ENCODE data around the gene RTL1.

The RTL1 gene

DNA sequence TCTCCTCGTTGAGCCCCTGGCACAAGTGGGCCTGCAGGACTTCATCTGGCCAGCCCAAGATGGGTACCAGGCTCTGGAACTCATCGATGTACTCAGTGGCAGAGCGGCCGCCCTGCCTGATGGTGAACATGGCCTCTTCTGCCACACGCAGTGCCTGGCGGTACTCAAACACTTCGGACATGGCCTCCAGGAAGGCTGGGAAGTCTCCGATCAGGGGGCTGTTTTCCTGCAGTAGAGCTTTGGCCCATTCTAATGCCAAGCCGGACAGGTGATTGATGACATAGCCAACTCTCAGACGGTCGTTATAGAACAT, 19.8 kb downstream of the RTL1 start:
- Histone ChIP-seq H3K4me1 (ENCODE audit: control insufficient read depth in 5 of 5, insufficient read depth in 5 of 5, low read length in 5 of 5) (no peaks in the 10 kb centered on the region), H3K27me3 (ENCODE audit: control insufficient read depth in 5 of 5, insufficient read depth in 4 of 5, low read length in 5 of 5) (peaks cover 0 to 11% (median 0%) of the 10 kb centered on the region in 5 donors), H3K27ac (ENCODE audit: low read depth, low read length) (no peak overlapping the region), H3K36me3 (ENCODE audit: control insufficient read depth in 5 of 5, insufficient read depth in 5 of 5, low read length in 5 of 5) (peaks cover 0 to 2% (median 2%) of the 10 kb centered on the region in 5 donors), H3K9ac (ENCODE audit: low read length in 5 of 5) (no peak overlapping the region), H3K4me3 (ENCODE audit: low read depth in 1 of 5, low read length in 5 of 5) (no peak overlapping the region), H3K9me3 (ENCODE audit: control insufficient read depth in 5 of 5, low read length in 5 of 5) (peaks cover 0 to 22% (median 6%) of the 10 kb centered on the region in 5 donors)

DNA sequence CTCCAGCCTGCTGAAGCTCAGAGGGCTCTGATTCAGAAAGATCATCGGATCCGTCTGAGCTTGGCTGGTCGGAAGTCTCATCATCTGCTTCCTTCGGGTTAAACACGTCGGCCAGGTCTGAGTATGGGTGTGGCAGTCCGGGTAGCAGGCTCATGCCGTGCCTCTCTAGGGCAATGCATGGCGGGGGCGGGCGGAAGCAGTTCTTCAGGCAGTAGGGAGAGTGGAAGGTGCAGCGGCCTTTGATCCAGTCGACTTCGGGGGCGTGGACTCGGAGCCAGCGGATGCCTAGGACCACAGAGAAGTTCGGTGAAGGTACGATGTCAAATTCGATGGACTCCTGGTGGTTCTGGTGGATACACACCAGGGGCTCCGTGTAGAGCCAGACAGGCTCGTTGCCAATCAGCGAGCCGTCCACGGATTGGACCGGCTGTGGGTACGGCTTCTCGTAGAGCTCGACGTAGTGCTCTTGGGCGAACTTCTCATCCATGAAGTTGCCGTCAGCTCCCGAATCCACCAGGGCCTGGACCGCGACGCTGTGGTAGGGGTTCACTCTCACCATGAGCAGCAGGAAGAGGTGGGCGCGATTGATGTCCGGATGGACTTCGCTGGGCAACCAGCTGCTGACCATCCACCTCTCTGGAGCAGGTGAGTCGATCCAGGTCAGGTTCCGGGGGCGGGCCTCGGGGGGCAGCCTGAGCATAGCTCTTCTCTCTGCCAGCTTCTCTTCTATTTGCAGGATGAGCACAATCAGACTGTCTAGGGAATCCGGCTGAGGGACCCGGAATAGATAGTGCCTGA, 20.3 kb downstream of the RTL1 start:
- H3K36me3 ChIP-seq (ENCODE audit: control insufficient read depth in 5 of 5, insufficient read depth in 5 of 5, low read length in 5 of 5): peaks cover 0 to 2% (median 2%) of the 10 kb centered on the region in 5 donors

GRCh38 chr14:100882026-100882967, 21.2 kb downstream of the RTL1 start:
- H3K27me3 ChIP-seq (ENCODE audit: control insufficient read depth in 5 of 5, insufficient read depth in 4 of 5, low read length in 5 of 5): peaks cover 0 to 15% (median 4%) of the 10 kb centered on the region in 5 donors
- H3K27ac ChIP-seq (ENCODE audit: low read depth, low read length): no peak overlapping the region
- H3K4me1 ChIP-seq (ENCODE audit: control insufficient read depth in 5 of 5, insufficient read depth in 5 of 5, low read length in 5 of 5): no peaks in the 10 kb centered on the region
- peaks cover 0 to 22% (median 6%) of the 10 kb centered on the region in 5 donors for H3K9me3 ChIP-seq (ENCODE audit: control insufficient read depth in 5 of 5, low read length in 5 of 5)
- peaks cover 0 to 2% (median 2%) of the 10 kb centered on the region in 5 donors for H3K36me3 ChIP-seq (ENCODE audit: control insufficient read depth in 5 of 5, insufficient read depth in 5 of 5, low read length in 5 of 5)
- H3K4me3 ChIP-seq (ENCODE audit: low read depth in 1 of 5, low read length in 5 of 5): no peak overlapping the region
- H3K9ac ChIP-seq (ENCODE audit: low read length in 5 of 5): no peak overlapping the region

More for the DNA sequence above, 20.3 kb downstream of the RTL1 start:
- H3K27me3 ChIP-seq (ENCODE audit: control insufficient read depth in 5 of 5, insufficient read depth in 4 of 5, low read length in 5 of 5): peaks cover 0 to 11% (median 3%) of the 10 kb centered on the region in 5 donors
- no peak overlapping the region for H3K9ac ChIP-seq (ENCODE audit: low read length in 5 of 5)
- no peak overlapping the region for H3K27ac ChIP-seq (ENCODE audit: low read depth, low read length)
- H3K4me3 ChIP-seq (ENCODE audit: low read depth in 1 of 5, low read length in 5 of 5): no peak overlapping the region
- no peaks in the 10 kb centered on the region for H3K4me1 ChIP-seq (ENCODE audit: control insufficient read depth in 5 of 5, insufficient read depth in 5 of 5, low read length in 5 of 5)
- H3K9me3 ChIP-seq (ENCODE audit: control insufficient read depth in 5 of 5, low read length in 5 of 5): peaks cover 0 to 22% (median 6%) of the 10 kb centered on the region in 5 donors

DNA sequence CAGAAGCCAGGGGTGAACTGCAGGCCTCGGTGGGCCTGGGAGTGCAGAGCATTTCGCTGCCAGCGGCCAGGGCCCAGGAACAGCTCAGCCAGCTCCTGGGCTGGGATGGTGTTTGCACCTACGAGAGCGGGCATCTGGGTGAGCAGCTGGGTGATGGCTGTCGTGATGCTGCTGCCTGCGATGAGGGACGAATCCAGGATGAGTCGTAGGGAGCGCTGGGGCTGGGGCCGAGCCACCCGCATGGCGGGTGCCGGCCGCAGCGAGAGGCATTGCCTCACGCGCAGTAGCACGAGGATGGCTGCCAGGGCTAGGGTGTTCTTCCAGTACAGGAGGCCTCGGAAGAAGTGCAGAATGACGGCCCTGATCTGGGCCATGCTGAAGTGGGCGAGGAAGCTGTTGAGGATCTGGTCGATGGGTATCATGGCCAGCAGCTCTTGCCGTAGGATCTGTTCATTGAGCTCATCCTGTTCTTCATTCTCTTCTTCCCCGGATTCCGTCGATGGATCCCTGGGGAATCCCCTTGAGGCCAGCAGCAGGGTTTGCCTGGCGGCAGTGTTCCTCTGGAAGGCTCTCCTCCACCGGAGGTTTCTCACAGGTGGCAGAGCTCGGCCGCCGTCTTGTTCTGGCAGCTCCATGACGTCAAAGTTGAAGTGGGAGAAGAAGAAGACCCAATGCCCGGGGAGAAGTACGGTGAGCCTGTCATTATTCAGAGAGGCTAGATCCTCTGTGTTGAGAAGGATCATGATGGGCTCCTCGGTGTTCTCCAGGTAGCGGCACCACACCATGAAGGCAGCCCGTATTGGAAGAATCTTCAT, 22.1 kb downstream of the RTL1 start:
- Histone ChIP-seq H3K4me1 (ENCODE audit: control insufficient read depth in 5 of 5, insufficient read depth in 5 of 5, low read length in 5 of 5) (no peaks in the 10 kb centered on the region), H3K9ac (ENCODE audit: low read length in 5 of 5) (no peak overlapping the region), H3K9me3 (ENCODE audit: control insufficient read depth in 5 of 5, low read length in 5 of 5) (peaks cover 0 to 22% (median 6%) of the 10 kb centered on the region in 5 donors), H3K27me3 (ENCODE audit: control insufficient read depth in 5 of 5, insufficient read depth in 4 of 5, low read length in 5 of 5) (peaks cover 0 to 15% (median 4%) of the 10 kb centered on the region in 5 donors), H3K27ac (ENCODE audit: low read depth, low read length) (no peak overlapping the region), H3K4me3 (ENCODE audit: low read depth in 1 of 5, low read length in 5 of 5) (no peak overlapping the region), H3K36me3 (ENCODE audit: control insufficient read depth in 5 of 5, insufficient read depth in 5 of 5, low read length in 5 of 5) (peaks cover 0 to 2% (median 2%) of the 10 kb centered on the region in 5 donors)

GRCh38 chr14:100880271-100881101, 23.0 kb downstream of the RTL1 start:
- Histone ChIP-seq H3K36me3 (ENCODE audit: control insufficient read depth in 5 of 5, insufficient read depth in 5 of 5, low read length in 5 of 5) (peaks cover 0 to 2% (median 2%) of the 10 kb centered on the region in 5 donors), H3K9ac (ENCODE audit: low read length in 5 of 5) (no peak overlapping the region), H3K4me3 (ENCODE audit: low read depth in 1 of 5, low read length in 5 of 5) (no peak overlapping the region), H3K27ac (ENCODE audit: low read depth, low read length) (no peak overlapping the region), H3K27me3 (ENCODE audit: control insufficient read depth in 5 of 5, insufficient read depth in 4 of 5, low read length in 5 of 5) (peaks cover 0 to 15% (median 7%) of the 10 kb centered on the region in 5 donors), H3K4me1 (ENCODE audit: control insufficient read depth in 5 of 5, insufficient read depth in 5 of 5, low read length in 5 of 5) (no peaks in the 10 kb centered on the region), H3K9me3 (ENCODE audit: control insufficient read depth in 5 of 5, low read length in 5 of 5) (peaks cover 0 to 22% (median 6%) of the 10 kb centered on the region in 5 donors)

- H3K27me3 ChIP-seq (ENCODE audit: control insufficient read depth in 5 of 5, insufficient read depth in 4 of 5, low read length in 5 of 5): peaks cover 0 to 17% (median 10%) of the 10 kb centered on the region in 5 donors
Measured at GRCh38 chr14:100879782-100880181, 23.7 kb downstream of the RTL1 start.

GRCh38 chr14:100879194-100879593, 24.3 kb downstream of the RTL1 start:
- H3K9ac ChIP-seq (ENCODE audit: low read length in 5 of 5): no peak overlapping the region
- peaks cover 0 to 2% (median 2%) of the 10 kb centered on the region in 5 donors for H3K36me3 ChIP-seq (ENCODE audit: control insufficient read depth in 5 of 5, insufficient read depth in 5 of 5, low read length in 5 of 5)
- H3K9me3 ChIP-seq (ENCODE audit: control insufficient read depth in 5 of 5, low read length in 5 of 5): peaks cover 0 to 22% (median 6%) of the 10 kb centered on the region in 5 donors
- H3K4me1 ChIP-seq (ENCODE audit: control insufficient read depth in 5 of 5, insufficient read depth in 5 of 5, low read length in 5 of 5): no peaks in the 10 kb centered on the region
- no peak overlapping the region for H3K27ac ChIP-seq (ENCODE audit: low read depth, low read length)
- no peak overlapping the region for H3K4me3 ChIP-seq (ENCODE audit: low read depth in 1 of 5, low read length in 5 of 5)
- H3K27me3 ChIP-seq (ENCODE audit: control insufficient read depth in 5 of 5, insufficient read depth in 4 of 5, low read length in 5 of 5): peaks cover 0 to 22% (median 11%) of the 10 kb centered on the region in 5 donors

More at GRCh38 chr14:100879782-100880181, 23.7 kb downstream of the RTL1 start:
- no peak overlapping the region for H3K4me3 ChIP-seq (ENCODE audit: low read depth in 1 of 5, low read length in 5 of 5)
- no peak overlapping the region for H3K9ac ChIP-seq (ENCODE audit: low read length in 5 of 5)
- no peak overlapping the region for H3K27ac ChIP-seq (ENCODE audit: low read depth, low read length)
- peaks cover 0 to 22% (median 6%) of the 10 kb centered on the region in 5 donors for H3K9me3 ChIP-seq (ENCODE audit: control insufficient read depth in 5 of 5, low read length in 5 of 5)
- peaks cover 0 to 2% (median 2%) of the 10 kb centered on the region in 5 donors for H3K36me3 ChIP-seq (ENCODE audit: control insufficient read depth in 5 of 5, insufficient read depth in 5 of 5, low read length in 5 of 5)
- H3K4me1 ChIP-seq (ENCODE audit: control insufficient read depth in 5 of 5, insufficient read depth in 5 of 5, low read length in 5 of 5): no peaks in the 10 kb centered on the region

- Histone ChIP-seq H3K27ac (ENCODE audit: low read depth, low read length) (no peak overlapping the region), H3K36me3 (ENCODE audit: control insufficient read depth in 5 of 5, insufficient read depth in 5 of 5, low read length in 5 of 5) (peaks cover 0 to under 1% (median 0%) of the 10 kb centered on the region in 5 donors)
Measured at GRCh38 chr14:100878271-100879146, 25.0 kb downstream of the RTL1 start.

More at GRCh38 chr14:100878271-100879146, 25.0 kb downstream of the RTL1 start:
- Histone ChIP-seq H3K9me3 (ENCODE audit: control insufficient read depth in 5 of 5, low read length in 5 of 5) (peaks cover 0 to 22% (median 6%) of the 10 kb centered on the region in 5 donors), H3K4me3 (ENCODE audit: low read depth in 1 of 5, low read length in 5 of 5) (no peak overlapping the region), H3K27me3 (ENCODE audit: control insufficient read depth in 5 of 5, insufficient read depth in 4 of 5, low read length in 5 of 5) (peaks cover 0 to 24% (median 11%) of the 10 kb centered on the region in 5 donors), H3K9ac (ENCODE audit: low read length in 5 of 5) (no peak overlapping the region), H3K4me1 (ENCODE audit: control insufficient read depth in 5 of 5, insufficient read depth in 5 of 5, low read length in 5 of 5) (no peaks in the 10 kb centered on the region)
